Stimulated activated CD4-positive, alpha-beta T cell treated with anti-CD3 and anti-CD28 coated beads, Interleukin-12 subunit alpha, Interleukin-12 subunit beta, amount 100 ng/mL, for 48 hours (primary cell): ENCODE measurements around the gene MRPS31.

ENCODE experiments used
- DNase-seq, 3 donors: peaks; one replicate each; pipeline ENCODE4 v3.0.0-alpha.2; 2020; ENCODE audit warnings: low read depth in 2 of 3, low spot score in 1 of 3

Gene MRPS31

DNA sequence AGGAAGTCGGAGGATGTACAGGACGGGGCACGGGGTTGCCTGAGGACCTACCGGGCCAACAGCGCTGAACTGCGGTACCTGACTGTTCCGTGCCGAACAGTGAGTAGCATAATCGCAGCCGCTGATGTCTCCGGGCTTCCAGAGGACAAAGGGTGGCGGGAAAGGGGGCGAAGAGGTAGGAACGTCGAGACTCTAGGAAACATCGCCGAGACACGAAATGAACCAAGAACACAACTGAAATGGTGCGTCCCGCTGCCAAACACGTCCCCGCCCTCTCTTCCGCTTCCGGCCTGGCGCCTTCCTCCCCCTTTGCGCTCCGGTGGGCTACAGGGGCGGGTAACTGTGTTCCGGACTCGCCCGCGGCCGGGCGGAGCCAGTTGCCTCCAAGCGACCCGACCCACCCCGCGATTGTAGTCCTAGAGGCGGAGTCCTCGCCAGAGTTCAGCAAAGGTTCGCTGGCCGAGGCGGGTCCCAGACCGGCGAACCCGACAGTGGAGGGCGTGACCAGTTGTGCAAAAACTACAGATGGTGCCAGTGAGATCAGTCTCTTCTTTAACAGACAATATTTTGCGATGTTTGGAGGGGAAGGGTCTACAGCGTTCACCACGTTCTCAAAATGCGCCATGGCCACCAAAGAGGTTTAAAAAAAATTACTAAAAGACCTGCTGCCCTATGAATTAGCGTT, at the start of gene MRPS31:
MRPS31 (minus strand) TSS at position 257 of the 685 bp plus-strand sequence; CDS start at position 203, 54 bp downstream.
- peak; percentile 93 to 95 (median 95) for DNase-seq

DNA sequence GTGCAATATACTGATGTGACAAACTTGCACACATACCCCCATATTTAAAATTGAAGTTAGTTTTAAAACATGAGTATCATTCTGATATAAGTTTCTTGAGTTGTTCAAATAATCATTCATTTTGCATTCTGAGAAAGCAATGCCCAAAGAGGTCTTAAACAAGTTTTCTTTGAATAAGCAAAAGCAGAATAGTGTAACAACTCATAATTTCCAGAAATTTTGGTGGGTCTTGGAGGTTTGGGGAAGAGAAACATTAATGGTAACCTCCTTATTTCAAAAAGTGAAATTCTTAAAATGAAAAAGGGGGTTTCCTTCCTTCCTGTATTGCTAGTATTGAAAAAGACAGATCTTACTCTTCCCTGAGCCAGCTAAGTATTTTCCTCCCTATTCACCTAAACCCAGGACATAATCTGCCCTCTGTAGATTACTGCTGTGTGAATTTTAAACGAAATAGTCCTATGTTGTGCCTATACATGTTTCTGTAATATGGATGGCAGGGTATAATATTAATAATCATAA, 48.9 kb upstream of the MRPS31 start:
- no peak for DNase-seq

DNA sequence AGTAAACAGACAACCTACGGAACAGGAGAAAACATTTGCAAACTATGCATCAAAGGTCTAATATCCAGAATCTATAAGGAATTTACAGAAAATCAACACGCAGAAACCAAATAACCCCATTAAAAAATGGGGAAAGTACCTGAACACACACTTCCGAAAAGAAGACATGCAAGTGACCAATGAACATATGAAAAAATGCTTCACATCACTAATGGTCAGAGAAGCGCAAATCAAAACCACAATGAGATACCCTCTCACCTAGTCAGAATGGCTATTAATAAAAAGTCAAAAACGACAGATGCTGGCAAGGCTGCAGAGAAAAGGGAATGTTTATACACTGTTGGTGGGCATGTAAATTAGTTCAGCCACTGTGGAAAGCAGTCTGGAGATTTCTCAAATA, 47.9 kb upstream of the MRPS31 start:
- DNase-seq, result no peak

DNA sequence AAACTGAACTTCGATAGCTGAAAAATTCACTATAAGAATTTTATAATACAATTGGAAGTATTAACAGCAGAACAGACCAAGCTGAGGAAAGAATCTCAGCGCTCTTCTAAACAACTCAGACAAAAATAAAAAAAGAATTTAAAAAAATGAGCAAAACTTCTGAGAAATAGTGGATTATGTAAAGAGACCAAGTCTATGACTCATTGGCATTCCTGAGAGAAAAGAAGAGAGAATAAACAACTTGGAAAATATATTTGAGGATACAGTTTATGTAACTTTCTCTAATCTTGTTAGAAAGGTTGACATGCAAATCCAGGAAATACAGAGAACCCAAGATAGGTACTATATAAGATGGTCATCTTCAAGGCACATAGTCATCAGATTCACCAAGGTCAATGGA, 43.8 kb upstream of the MRPS31 start:
- no peak for DNase-seq

DNA sequence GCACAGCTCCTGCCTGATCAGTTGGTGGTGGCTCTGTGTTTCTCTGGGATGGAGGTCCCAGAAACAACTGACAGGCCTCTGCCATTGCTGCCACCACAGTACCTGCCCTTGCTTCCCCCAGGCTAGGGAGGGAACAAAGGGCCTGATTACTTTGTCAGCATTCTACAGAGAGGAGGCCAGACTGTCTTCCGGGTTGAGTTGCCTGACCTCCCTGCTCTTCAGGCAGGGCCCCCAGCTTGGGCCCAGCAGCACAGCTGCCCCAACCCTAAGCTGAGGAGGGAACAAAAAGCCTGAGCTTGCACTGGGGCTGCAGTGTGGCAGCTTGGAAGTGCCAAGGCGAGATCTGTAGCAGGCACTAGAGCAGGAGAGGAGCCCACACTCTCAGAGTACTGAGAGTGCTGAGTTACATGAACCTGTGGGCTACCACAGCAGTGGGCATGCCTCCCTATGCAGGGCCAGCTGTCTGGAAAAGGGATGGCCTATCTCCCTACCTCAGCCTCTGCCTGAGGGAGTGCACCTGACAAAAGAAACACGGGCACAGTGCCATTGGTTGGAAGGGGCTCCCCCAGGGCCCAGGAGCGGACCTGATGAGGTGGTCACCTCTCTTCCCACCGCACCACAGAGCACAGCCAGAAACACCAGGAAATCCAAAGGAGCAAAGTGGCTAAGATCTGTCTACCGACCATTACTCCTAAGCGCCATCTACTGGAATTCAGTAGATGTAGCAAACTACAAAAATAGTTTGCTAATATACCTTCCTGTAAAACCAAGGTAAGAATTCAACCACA, 42.9 kb upstream of the MRPS31 start:
- no peak for DNase-seq

DNA sequence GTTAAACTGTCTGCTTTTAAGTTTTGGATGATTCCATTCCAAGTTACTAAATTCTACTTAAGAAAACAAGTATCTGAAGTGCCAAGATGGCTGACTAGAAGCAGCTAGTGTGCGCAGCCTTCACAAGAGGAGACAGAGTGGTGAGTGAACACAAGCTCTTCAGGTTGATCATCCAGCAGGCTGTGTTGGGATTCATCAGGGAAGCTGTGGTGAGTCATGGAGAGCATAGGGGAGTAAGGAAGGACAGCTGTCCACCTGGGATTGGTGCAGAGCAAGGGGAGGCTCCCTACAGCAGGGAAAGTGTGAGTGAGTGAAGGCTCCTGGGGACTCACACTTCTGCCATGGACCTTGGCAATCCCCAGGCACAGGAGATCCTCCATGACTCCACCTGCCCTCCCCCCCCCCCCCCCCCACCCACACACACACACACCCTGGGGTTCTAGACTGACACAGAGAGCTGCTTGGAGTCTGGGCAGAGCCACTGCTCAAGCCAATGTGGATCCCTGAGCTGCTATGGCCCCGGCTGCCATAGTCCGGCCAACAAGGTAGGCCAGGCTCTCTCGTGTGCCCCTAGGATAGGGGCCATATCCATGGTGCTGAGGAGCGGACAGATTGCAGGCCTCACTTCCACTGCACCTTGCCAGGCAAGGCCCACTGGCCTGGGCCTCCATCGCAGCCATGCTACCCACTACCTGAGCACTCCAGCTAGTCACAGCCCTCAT, 41.9 kb upstream of the MRPS31 start:
- no peak for DNase-seq

DNA sequence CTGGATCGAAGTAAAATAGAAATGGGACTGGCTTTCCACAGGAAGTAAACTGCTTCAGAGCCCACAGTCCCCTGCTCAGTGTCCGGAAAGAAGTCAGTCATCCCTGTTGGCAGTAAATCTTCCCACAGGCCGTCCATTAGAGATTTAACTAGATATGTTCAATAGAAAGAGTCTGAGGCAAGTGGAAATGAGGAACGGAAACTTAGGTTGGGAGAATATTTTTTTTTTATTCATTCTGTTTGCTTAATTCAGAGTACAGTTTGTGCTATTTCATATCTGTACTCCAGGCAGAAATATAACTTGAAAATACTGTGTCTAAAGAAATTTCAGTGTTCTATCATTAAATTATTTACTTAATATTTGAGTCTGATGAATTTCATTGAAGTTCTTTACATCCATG, 41.1 kb upstream of the MRPS31 start:
- DNase-seq, result no peak

DNA sequence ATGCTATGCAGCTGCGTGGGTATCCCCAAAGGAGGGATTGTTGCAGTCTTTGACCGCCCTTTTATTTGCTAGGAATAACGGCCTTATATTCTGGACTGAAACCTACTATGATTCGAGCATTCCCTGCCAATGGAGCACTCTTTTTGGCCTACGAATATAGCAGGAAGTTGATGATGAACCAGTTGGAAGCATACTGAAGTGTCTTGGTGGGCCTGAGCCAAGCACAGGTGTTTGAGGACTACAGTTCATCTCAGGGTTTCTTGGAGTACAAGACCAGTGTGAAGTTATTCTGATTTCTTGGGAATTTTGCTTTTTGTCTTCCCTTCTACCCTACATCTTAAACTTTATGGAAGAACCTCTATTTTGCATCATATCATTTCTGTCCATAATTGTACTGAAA, 38.5 kb upstream of the MRPS31 start:
- DNase-seq, result no peak

DNA sequence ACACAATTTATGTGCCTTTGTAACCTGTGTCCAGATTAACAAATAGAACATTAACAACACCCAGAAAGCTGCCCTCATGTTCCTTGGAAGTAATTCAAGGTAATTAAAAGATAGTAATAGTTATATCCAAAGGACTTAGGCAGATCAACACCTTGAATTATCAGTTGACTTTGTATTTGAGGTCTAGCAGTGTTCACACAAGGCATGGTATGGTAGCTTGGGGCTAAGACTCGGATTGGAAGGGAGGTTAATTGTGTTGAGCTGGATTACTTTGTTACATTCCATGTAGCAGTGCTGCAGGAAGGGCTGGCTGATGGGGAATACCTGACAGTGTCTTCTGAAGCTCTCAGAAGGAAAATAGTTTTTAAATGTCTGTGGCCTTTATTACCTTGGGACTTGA, 35.3 kb upstream of the MRPS31 start:
- no peak for DNase-seq

DNA sequence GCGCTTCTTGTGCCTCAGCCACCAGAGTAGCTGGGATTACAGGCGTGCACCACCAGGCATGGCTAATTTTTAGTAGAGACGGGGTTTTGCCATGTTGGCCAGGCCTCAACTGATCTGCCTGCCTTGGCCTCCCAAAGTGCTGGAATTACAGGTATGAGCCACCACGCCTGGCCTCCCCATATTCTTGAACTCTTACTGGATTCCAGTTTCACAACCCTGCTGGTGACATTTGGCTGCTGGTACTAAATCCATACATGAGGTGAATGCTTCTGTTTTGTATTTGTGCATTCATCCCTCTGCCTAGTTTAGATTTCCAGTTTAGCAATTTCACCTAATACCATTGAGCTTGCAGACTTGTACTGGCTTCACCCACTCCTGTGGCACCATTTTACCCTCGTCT, 32.3 kb upstream of the MRPS31 start:
- no peak for DNase-seq

DNA sequence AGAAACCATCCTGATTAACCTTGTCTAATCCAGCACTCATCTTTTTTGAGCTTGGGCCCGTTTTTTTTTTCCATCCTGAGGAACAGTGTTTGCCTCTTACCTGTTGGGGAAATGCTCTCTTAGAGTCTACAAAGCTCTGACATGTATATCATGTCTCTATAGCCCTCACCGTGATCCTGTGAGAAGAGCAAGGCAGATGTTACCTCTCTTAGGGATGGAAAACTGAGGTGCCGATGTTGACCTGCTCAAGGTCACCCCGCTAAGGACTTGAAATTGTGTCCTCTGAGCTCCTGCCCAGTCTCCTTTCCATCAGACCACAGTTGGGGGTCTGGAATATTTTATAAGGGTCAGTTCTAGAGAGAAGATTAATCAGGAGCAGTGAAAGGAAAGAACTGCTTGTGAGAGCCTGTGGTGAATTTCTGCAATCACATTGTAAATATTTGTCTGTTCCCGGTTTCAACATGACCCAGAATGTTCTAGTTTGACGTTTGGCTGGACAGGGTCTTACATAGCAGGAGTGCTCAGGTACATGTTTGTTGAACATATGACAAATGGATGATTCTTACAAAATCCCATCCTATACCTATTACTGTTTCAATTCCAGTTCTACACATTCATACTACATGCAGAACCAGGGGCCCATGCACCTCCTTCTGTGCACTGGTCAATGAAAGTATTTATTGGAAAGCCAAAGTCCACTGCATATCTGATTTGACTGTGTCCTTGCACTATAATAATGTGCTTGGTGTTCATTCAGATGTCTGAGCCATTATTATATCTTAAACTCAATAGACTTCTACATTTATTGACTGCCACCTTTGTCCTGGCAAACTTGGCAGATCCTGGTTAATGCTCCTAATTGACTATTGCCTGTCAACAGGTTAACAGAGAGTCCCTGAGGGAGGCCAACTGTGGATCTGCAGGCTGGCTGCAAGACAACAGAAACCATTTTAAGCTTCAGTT, 30.5 kb upstream of the MRPS31 start:
- DNase-seq, result no peak

DNA sequence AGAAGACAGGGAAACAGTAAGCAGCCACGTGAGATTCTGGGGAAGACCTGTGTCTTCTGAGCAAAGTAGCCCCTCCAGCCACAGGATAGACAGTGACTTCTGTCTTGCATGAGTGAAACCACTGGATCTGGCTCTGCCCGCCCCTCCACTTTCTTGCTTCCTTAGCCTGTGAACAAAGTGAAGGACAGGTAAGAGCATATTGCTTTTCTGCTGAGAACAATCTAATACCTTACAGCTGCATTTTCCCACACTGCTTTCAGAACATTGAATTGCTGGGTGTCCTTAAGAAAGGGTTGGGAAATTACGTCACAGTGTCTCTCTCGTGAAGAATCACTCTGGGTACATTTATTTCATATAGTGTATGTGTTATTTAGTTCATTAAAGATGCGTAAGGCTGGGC, 29.6 kb upstream of the MRPS31 start:
- DNase-seq, result no peak

DNA sequence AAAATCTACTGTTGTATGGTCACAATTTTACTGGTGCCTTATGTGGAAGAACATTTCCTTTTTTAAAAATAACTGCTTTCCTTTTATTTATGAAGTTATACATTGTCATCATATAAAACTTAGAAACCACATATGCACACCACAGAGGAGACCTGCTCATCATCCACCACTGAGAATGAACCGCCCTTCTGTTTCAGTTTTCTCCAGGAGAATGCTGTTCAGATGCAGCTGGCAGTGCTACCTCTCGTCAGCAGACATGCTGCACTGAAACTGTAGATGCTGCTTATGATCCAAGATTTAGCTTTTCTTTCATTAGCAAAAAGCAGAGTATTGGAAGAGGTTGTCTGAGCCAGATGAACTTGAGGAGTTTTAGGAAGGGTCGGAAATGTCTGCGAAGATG, 28.5 kb upstream of the MRPS31 start:
- DNase-seq, result no peak

DNA sequence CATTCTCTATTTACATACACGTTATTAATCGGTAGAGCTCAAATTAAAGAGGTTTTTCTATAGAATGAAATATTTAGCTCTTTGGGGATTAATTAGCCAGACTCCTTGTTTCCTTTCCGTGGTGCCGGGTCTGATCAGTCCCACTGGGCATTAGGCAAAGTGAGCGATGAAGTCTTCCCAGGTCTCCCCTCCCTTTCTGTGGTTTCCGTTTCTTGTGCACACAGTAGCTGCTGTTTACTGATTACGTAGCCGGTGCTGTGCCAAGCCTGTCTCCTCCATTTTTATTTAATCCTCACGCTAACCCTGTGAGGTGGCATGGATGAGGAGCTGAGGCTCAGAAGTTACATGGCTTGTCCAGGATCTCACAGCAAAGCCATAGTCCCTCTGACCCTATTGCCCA, 27.4 kb upstream of the MRPS31 start:
- DNase-seq, result no peak

DNA sequence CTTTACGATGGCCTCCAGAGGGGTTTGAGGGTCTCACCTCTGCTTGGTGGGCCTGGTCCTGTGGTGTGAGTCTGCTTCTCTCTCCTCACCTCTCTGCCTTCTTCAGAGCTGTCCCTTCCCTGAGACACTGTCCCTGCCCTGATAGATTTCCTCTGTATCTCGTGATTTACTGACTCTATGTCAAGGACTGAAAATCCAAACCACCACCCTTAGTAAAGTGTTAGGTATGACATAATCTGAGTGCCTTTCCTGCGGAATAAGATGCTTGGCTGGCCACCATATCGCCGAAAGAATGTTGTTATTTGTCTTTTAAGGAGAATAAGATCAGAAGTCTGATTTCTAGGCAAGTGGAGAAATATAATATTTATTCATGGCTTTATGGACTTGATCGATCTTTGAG, 25.7 kb upstream of the MRPS31 start:
- no peak for DNase-seq

DNA sequence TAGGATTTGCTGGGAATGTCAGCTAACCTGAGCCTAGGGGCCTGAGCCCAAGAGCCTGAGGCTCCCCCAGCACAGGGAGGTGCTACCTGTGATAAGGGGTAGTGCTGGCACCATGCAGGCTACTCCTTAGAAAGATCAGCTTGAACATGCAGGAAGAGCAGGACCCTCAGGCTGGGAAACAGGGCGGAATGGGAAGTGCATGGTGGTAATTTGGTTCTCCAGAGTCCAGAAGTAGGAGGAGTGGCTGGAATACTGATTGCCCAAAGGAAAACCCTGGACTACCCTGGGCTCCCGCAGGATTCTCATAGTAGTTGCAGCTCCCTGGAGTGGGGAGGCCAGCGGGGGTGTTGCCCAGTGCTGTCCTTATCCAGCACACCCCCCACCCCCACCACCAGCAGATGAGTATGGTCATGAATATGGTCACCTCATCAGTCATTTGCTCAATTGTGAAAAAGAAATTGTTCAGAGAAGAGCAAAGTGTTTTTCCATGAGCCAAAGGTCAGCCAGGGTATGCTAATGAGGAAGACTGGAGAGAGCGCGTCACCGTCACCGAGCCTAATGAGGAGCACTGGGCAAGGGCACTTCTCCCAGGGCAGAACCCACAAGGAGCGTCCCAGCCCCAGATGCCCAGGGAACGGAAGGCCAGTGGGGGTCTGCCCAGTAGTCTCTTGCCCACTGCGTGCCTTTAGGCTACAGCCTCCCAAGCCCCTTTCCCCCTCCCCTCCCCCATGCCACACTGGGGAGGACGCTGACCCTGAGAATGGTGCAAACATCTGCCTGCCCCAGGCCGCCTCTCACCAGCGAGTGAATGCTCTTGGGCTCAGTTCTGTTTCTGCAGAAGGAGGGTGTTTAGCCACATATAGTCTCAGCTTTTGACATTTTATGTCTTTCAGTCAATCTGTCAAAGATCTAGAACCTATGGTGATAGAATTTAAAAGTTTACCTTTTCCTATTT, 23.7 kb upstream of the MRPS31 start:
- DNase-seq, result no peak

DNA sequence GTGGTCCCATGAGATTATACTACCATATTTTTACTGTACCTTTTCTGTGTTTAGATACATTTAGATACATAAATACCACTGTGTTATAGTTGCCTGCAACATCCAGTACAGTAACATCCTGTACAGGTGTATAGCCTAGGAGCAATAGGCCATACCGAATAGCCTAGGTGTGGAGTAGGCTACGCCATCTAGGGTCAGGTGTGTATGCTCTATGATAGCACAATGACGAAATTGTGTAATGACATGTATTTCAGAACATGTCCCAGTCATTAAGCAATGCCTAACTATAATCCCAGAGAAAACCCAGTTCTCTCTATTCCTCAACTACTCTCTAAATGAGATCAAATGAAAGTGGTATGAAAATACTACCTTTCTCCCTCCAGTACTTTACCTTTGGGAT, 22.3 kb upstream of the MRPS31 start:
- no peak for DNase-seq

DNA sequence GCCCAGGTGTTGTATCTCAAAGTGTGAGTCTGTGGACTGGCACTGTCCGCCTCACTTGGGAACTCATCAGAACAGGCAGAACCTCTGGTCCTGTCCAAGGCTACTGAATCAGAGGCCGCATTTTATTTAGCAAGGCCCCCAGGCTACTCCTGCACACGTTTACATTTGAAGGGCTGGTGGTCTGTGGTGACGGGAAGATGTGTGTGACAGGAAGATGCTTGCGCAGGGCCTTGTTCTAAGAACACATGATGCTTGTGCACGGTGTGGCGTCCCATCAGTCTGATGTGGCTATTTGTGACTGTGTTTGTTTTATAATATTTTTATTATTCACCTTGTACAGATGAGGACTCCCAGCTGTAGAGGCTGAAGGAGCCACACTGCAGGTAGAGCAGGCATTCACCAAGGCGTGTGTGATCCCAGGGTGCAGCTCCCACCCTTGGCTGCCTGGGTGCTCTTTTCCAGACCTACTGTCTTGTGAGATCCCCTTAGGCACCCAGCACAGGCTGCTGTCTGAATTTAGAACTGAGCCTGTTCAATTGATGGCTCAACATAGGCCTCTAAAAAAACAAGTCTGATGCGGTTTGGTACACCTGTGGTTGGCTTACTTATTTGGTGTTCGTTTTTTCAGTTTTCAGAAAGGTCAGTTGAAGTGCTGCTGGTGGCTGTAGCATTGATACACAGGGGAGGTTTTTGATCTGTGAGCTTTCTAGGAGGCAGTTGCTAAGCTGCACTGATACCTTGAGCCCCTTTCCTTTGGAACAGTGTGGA, 21.5 kb upstream of the MRPS31 start:
- no peak for DNase-seq

DNA sequence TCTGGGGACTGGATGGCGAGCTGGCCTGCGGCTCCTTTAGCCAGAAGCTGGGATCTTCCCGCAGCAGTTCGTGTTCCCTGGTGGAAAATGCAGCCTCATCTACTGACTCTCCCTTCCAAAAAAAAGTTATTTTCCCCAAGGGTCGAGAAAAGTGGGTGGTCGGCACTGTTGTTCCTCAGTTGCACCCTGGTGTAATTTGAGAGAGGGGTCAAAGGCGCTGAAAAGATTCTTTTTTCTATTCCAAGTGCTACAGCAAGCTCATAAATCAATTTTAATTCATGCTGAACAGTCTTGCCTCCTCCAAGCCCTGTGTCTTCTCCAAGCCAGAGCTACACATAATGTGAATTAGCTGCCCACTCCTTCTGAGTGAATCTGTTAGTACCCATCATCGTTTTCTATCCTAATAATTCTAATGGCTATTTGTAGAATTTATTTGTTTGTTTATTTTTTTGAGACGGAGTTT, 19.2 kb upstream of the MRPS31 start:
- no peak for DNase-seq
